OCI-LY7 (cell line): Measurements from ENCODE around the gene ACVR1B.

Experiments used
- EZH2phosphoT487 ChIP-seq: fragments of 200-600 bp; sonication (generic); IDR thresholded peaks from 2 replicates; pipeline ENCODE4 v1.6.1; 2018; ENCODE audit warnings: low read depth, borderline replicate concordance, mild to moderate bottlenecking, mixed run types, antibody characterized with exemption, low read length, moderate library complexity, mixed read lengths
- TF ChIP-seq, protein P1 (sequence below): fragments of 200-600 bp; sonication (generic); conservative IDR thresholded peaks from 2 replicates; pipeline ENCODE4 v1.5.1; 2014; ENCODE audit warnings: mild to moderate bottlenecking, antibody characterized with exemption, low read length, moderate library complexity, mixed read lengths

DNA sequence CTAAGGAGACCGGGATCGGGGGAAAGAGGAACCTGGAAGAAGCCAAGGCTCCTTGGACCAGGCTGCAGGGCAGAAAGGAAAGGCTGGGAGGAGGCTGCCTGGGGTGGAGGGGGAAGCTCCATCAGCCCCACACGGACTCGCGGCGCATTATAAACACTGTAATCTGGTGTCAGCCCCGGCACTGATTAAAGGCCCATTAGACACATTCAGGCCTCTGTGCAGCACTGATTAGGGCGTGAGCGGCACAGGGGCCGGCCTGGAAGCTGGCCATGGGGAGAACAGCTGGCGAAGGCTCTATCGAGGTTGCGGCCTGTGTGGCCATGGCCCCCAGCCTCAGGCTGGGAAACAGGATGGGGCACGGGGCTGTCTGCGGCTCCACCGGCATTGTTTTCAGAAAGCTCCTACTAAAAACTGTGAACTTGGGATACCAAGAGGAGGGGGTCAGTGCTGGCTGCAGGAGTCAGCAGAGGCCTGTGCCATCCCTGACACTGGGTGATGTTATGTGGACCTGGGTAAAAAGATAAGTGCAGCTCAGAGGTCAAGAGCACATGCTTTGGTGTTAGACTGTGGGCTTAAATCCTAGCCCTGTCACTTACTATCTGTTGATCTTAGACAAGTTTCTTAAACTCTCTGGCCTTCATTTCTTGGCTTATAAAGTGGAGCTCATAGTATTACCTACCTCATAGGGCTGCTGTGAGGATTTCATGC, 33.6 kb upstream of the ACVR1B start:
- TF ChIP-seq, protein P1, sequence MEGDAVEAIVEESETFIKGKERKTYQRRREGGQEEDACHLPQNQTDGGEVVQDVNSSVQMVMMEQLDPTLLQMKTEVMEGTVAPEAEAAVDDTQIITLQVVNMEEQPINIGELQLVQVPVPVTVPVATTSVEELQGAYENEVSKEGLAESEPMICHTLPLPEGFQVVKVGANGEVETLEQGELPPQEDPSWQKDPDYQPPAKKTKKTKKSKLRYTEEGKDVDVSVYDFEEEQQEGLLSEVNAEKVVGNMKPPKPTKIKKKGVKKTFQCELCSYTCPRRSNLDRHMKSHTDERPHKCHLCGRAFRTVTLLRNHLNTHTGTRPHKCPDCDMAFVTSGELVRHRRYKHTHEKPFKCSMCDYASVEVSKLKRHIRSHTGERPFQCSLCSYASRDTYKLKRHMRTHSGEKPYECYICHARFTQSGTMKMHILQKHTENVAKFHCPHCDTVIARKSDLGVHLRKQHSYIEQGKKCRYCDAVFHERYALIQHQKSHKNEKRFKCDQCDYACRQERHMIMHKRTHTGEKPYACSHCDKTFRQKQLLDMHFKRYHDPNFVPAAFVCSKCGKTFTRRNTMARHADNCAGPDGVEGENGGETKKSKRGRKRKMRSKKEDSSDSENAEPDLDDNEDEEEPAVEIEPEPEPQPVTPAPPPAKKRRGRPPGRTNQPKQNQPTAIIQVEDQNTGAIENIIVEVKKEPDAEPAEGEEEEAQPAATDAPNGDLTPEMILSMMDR, result no peak
- no peak for TF ChIP-seq EZH2phosphoT487
